ENCODE data around the gene GLT6D1.
"Not testable (repeated sequence)": the region's sequence is repeated elsewhere in the genome, so short reads cannot be mapped to it uniquely, and the experiment has no call there.

The GLT6D1 gene

GRCh38 chr9:135664801-135665794, 25.8 kb upstream of the GLT6D1 start:
- no peak for DNase-seq (ENCODE audit: low spot score)

GRCh38 chr9:135664266-135664665, 24.9 kb upstream of the GLT6D1 start:
- no peak for DNase-seq (ENCODE audit: low spot score)

- no peak for DNase-seq (ENCODE audit: low spot score)
Observed at GRCh38 chr9:135663857-135664256, 24.5 kb upstream of the GLT6D1 start.

DNA sequence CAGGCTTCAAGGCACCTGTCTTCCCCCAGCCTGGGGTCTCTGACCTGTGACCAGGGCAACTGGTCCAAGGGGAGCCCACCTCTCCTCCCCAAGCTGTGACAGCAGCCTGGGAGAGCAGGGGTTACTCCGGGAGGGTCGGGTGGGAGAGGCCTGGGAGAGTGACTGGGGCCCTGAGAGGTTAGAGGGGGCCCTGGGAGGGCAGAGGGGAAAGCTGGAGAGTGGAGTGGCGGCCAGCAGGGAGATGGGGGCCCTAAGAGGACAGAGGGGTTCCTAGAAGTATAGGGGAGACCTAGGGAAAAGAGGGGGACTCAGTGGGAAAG, 24.1 kb upstream of the GLT6D1 start:
- DNase-seq (ENCODE audit: low spot score): no peak

- DNase-seq (ENCODE audit: low spot score): no peak
Observed at GRCh38 chr9:135662758-135663450, 23.6 kb upstream of the GLT6D1 start, which contains the start of gene LCN9. Gene LCN9, plus strand, starts transcription at chr9:135663309. Its CDS starts 13 bp downstream, at chr9:135663322.

GRCh38 chr9:135661816-135662560, 22.6 kb upstream of the GLT6D1 start:
- DNase-seq (ENCODE audit: low spot score): no peak

DNA sequence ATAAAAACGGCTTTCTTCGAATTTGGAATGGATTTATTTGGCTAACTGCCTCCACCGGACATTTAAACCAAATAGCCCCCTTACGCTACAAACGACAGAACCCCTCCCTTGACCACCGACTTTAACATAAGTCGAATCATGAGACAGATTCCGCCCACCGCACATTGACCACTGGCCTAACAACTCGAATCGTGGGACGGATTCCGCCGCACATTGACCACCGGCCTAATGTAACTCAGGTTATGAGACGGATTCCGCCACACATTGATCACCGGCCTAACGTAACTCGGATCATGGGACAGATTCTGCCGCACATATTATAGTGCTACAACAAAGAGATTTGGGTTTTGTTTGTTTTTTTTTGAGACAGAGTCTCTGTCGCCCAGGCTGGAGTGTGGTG, 21.1 kb upstream of the GLT6D1 start:
- no peak for DNase-seq (ENCODE audit: low spot score)

DNA sequence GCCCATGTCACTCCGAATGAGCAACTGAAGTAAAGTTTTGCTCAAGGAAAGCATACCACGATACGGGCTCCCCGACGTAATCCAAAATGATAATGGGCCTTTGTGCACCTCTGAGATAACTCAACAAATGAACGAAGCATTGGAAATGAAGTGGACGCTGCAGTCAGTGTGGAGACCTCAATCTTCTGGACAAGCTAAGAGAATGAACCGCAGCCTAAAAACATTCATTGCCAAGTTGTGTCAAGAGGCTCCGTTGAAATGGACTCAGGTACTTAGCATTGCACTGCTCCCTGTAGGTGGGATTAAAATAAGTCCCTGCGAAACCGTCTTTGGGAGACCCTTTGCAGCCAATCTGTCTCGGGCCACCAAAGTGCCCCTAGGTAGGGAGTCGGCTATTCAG, 19.9 kb upstream of the GLT6D1 start:
- DNase-seq (ENCODE audit: low spot score): no peak

DNA sequence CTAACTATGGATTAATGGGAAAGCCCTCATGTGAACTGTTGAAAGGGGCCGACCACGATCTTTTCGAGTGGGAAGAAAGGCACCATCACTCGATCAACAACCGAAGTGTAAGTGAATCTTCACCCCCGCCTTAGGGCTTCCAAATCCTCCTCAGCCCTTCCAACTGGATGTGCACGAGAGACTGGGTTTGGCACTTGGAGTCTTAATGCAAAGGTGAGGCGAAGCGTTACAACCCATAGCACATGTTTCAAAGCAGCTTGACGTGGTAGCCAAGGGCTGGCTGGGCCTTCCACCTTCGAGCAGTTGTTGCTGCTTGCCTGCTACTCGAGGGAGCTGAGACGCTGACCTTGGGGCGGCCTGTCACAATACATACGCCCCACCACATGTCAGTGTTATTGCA, 18.1 kb upstream of the GLT6D1 start:
- no peak for DNase-seq (ENCODE audit: low spot score)

DNA sequence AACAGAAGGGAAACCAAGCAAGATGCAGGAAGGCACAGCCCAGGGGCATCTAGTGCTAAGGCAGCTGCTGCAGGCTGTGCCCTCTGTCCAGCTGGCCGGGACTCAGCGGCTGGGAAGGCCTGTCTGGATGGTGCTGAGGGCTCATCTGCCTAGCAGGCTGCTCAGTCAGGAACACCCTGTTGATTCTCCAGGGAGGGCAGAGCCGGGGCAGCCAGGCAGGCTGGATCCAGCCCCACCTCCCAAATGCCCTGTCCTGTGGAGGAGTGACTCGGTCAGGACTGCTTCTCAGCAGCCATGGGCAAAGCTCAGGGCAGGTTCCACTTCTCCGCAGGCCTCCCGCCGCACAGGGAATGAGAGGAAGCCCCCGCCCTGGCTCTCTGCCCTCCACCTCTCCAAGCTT, 16.0 kb upstream of the GLT6D1 start:
- DNase-seq (ENCODE audit: low spot score): no peak

DNA sequence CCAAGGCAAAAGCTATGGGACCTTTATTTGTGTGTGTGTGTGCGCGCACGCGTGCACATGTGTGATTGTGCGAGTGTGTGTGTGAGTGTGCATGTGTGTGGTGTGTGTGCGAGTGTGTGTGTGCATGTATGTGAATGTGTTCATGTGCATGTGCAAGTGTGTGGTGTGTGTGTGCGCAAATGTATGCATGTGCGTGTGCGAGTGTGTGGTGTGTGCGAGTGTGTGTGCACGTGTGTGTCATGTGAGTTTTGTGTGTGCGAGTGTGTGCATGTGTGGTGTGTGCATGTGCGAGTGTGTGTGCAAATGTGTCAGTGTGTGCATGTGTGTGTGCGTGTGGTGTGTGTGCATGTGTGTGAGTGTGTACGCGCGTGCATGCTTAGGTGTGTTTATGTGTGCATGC, 11.1 kb upstream of the GLT6D1 start:
- DNase-seq (ENCODE audit: low spot score): no peak

DNA sequence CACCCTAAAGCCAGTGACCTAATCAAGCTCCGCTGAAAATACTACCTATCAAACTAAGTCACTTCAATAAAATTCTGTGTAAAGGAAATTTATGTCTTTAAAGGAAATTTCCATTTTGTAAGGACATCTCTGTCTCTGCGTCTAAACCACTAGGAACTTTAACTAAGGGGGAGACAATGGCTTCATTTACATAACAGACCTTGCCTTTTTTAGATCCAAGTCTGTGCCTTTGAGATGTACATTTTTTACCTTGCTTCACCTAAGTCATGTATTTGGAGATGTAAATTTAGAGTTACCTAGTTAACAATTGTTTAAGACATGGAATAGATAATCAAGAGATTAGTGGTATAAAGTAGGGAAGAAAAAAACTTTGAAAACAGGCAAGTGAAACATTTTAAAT, 10.2 kb upstream of the GLT6D1 start:
- DNase-seq (ENCODE audit: low spot score): no peak

- no peak for DNase-seq (ENCODE audit: low spot score)
Observed at GRCh38 chr9:135648494-135649410, 9.4 kb upstream of the GLT6D1 start.

- DNase-seq (ENCODE audit: low spot score): no peak
Observed at GRCh38 chr9:135647884-135648283, 8.5 kb upstream of the GLT6D1 start.

GRCh38 chr9:135644631-135645218, 5.4 kb upstream of the GLT6D1 start:
- DNase-seq (ENCODE audit: low spot score): no peak

DNA sequence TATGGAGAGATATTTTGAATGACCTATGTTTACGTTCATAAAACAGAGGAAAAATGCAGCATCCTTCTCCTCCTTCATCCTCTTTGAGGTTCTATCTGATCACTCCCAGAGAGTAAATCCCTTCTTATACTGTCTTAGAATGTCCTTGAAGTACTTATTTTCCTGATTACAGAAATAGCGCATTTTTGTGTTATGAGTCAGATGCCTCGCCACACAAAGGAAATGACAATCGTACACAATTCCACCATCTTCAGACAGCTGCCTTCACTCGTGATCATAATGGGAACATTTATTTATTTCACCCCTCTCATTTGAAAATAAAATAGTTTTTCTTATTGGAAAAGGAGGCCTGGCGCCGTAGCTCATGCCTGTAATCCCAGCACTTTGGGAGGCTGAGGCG, 2.4 kb upstream of the GLT6D1 start:
- DNase-seq (ENCODE audit: low spot score): no peak

GRCh38 chr9:135641047-135641446, 1.7 kb upstream of the GLT6D1 start:
- DNase-seq (ENCODE audit: low spot score): no peak

GRCh38 chr9:135636930-135637530, 2.3 kb downstream of the GLT6D1 start:
- DNase-seq (ENCODE audit: low spot score): not testable (repeated sequence)

DNA sequence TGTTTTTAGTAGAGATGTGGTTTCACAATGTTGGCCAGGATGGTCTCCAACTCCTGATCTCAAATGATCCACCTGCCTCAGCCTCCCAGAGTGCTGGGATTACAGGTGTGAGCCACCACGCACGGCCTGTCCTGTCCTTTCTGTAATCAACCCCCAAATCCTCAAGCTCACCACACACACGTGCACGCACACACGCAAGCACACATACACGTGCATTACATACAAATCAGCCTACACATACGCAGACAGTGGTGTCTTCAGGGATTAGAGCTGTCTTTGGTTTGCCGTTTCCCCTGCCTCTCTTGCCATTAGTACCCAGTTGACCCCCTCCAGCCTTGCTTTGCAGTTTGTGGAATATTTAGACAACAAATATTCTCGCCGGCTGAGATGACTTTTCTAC, 6.5 kb downstream of the GLT6D1 start:
- no peak for DNase-seq (ENCODE audit: low spot score)

- no peak for DNase-seq (ENCODE audit: low spot score)
Observed at GRCh38 chr9:135624282-135624681, 15.1 kb downstream of the GLT6D1 start.
